KBM-7 (cell line): Measurements from ENCODE around the gene NGFR.

ENCODE experiments used
- DNase-seq: peaks from one replicate; pipeline ENCODE4 v3.0.0-alpha.2; 2015
- in situ Hi-C: fragments of 300-500 bp; cut with MboI; formaldehyde crosslinking; loops from 2 replicates; pipeline ENCODE4 v1.14.3; 2020; ENCODE audit warnings: low sequenced_read_pairs, low pct_unique_long_range_greater_than_20kb, mixed read lengths

Gene NGFR

GRCh38 chr17:49467175-49467574 is 27.9 kb upstream of the NGFR start:
- DNase-seq = no peak

GRCh38 chr17:49468811-49469385 is 26.2 kb upstream of the NGFR start:
- in situ Hi-C loops = no loop called here
- no peak for DNase-seq

More at GRCh38 chr17:49467175-49467574, 27.9 kb upstream of the NGFR start:
- in situ Hi-C loops = no loop called here

GRCh38 chr17:49469831-49470810 is 25.0 kb upstream of the NGFR start:
- in situ Hi-C loops = no loop called here
- DNase-seq = no peak

GRCh38 chr17:49471089-49471683 is 23.9 kb upstream of the NGFR start:
- DNase-seq = no peak

GRCh38 chr17:49471769-49472168 is 23.3 kb upstream of the NGFR start:
- in situ Hi-C loops = no loop called here
- no peak for DNase-seq

More at GRCh38 chr17:49471089-49471683, 23.9 kb upstream of the NGFR start:
- in situ Hi-C loops = no loop called here

- no peak for DNase-seq
- in situ Hi-C loops = no loop called here
Measured at GRCh38 chr17:49472527-49472926, 22.6 kb upstream of the NGFR start.

GRCh38 chr17:49473900-49474751 is 21.0 kb upstream of the NGFR start:
- in situ Hi-C loops = no loop called here
- no peak for DNase-seq

GRCh38 chr17:49477709-49478108 is 17.4 kb upstream of the NGFR start:
- DNase-seq = no peak
- in situ Hi-C loops = no loop called here

GRCh38 chr17:49480836-49481615 is 14.1 kb upstream of the NGFR start:
- no peak for DNase-seq
- in situ Hi-C loops = no loop called here

GRCh38 chr17:49482144-49482817 is 12.8 kb upstream of the NGFR start:
- DNase-seq = peak; percentile 35
- in situ Hi-C loops = no loop called here

GRCh38 chr17:49483599-49484509 is 11.2 kb upstream of the NGFR start:
- in situ Hi-C loops = no loop called here
- DNase-seq = peak; percentile 41

GRCh38 chr17:49484588-49484987 is 10.5 kb upstream of the NGFR start:
- in situ Hi-C loops = no loop called here
- DNase-seq = no peak

GRCh38 chr17:49486012-49486641 is 9.0 kb upstream of the NGFR start:
- DNase-seq = peak; percentile 74
- in situ Hi-C loops = no loop called here

GRCh38 chr17:49487183-49487582 is 7.9 kb upstream of the NGFR start:
- in situ Hi-C loops = no loop called here
- no peak for DNase-seq

- in situ Hi-C loops = no loop called here
- no peak for DNase-seq
Measured at GRCh38 chr17:49488612-49489011, 6.5 kb upstream of the NGFR start.

GRCh38 chr17:49489348-49489747 is 5.7 kb upstream of the NGFR start:
- in situ Hi-C loops = no loop called here
- DNase-seq = no peak

- DNase-seq = no peak
- in situ Hi-C loops = no loop called here
Measured at GRCh38 chr17:49490276-49490675, 4.8 kb upstream of the NGFR start.
